KMS-11 (cell line): ENCODE results near the gene TENM3.

Experiments used
- H2AFZ ChIP-seq: fragments of 200-600 bp; sonication (generic); 2 replicates; pipeline ENCODE4 v1.6.1; 2016; ENCODE audit warnings: antibody characterized with exemption, mixed run types, low read depth
- H3K27ac ChIP-seq: fragments of 200-600 bp; sonication (generic); 2 replicates; pipeline ENCODE4 v1.6.1; 2016; ENCODE audit warnings: mild to moderate bottlenecking, mixed run types
- H3K27me3 ChIP-seq: fragments of 200-600 bp; sonication (generic); 2 replicates; pipeline ENCODE4 v1.6.1; 2017; ENCODE audit warnings: mild to moderate bottlenecking, low read depth, mixed run types, moderate library complexity; ENCODE audit not compliant: insufficient read depth
- H3K36me3 ChIP-seq: fragments of 200-600 bp; sonication (generic); 2 replicates; pipeline ENCODE4 v1.6.1; 2017; ENCODE audit warnings: mild to moderate bottlenecking, mixed run types; ENCODE audit not compliant: insufficient read depth
- H3K4me1 ChIP-seq: fragments of 200-600 bp; sonication (generic); 2 replicates; pipeline ENCODE4 v1.6.1; 2016; ENCODE audit warnings: mild to moderate bottlenecking, low read depth, mixed run types; ENCODE audit not compliant: poor library complexity, severe bottlenecking
- H3K4me2 ChIP-seq: fragments of 200-600 bp; sonication (generic); 2 replicates; pipeline ENCODE4 v1.7.0; 2016; ENCODE audit warnings: mild to moderate bottlenecking, mixed run types
- H3K4me3 ChIP-seq: fragments of 200-600 bp; sonication (generic); IDR thresholded peaks from 2 replicates; pipeline ENCODE4 v1.6.1; 2017; ENCODE audit warnings: low read depth, low read length, mixed read lengths; ENCODE audit not compliant: insufficient read depth
- H3K79me2 ChIP-seq: fragments of 200-600 bp; sonication (generic); 2 replicates; pipeline ENCODE4 v1.6.1; 2016; ENCODE audit warnings: low read depth, mixed run types; ENCODE audit not compliant: insufficient read depth
- H3K9ac ChIP-seq: fragments of 200-600 bp; sonication (generic); 2 replicates; pipeline ENCODE4 v1.6.1; 2016; ENCODE audit warnings: mild to moderate bottlenecking, mixed run types
- H4K20me1 ChIP-seq: fragments of 200-600 bp; sonication (generic); 2 replicates; pipeline ENCODE4 v1.6.1; 2016; ENCODE audit warnings: mild to moderate bottlenecking, mixed run types; ENCODE audit not compliant: insufficient read depth
- CTCF ChIP-seq: fragments of 200-600 bp; sonication (generic); conservative IDR thresholded peaks from 2 replicates; pipeline ENCODE4 v1.6.1; 2017; ENCODE audit warnings: low read depth, mild to moderate bottlenecking, antibody characterized with exemption, low read length, moderate library complexity, mixed read lengths

The TENM3 gene

DNA sequence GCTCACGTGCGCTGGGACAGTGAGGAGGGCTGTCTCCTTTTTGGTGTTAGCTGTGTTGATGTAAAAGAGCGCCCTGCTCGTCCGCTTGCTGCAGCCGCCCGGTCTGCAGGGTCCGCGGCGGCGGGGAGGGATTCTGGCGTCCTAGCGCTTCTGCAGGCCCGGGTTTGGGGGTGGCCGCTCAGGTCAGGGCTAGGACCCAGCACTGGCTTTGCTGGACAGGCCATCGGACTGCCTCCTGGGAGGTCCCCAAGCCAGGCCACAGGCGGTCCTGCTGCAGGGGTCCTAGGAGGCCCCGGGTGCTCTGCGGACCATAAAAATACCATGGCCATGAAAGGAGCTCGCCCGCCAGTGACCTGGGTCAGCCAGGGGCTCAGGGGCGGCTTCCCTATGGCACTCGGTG lies 365.3 kb downstream of the TENM3 start:
- Histone ChIP-seq H2AFZ (no peak overlapping the region), H3K4me3 (no peak overlapping the region), H3K4me1 (no peaks in the 10 kb centered on the region), H3K36me3 (no peaks in the 10 kb centered on the region), H3K4me2 (no peak overlapping the region), H3K9ac (no peak overlapping the region), H3K79me2 (no peaks in the 10 kb centered on the region), H3K27ac (no peak overlapping the region), H4K20me1 (no peaks in the 10 kb centered on the region), H3K27me3 (no peaks in the 10 kb centered on the region)
- no peak for TF ChIP-seq CTCF

DNA sequence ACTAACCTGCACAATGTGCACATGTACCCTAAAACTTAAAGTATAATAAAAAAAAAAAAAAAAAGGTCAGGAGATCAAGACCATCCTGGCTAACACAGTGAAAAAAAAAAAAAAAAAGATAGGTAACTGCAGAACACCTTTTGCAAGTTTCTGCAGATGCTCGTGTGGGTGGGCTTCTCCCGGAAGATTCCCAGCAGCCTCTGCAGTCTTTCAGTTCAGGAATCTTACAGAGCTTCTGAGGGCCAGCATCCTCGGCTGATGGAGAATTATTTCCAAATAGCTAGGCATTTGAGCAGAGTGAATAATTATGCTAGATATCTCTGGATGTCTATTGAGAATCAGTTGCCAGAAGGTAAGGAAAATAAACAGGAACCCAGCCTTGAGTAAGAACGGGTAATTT lies 373.3 kb downstream of the TENM3 start:
- no peak overlapping the region for H3K9ac ChIP-seq
- H3K4me3 ChIP-seq, result no peak overlapping the region
- H3K79me2 ChIP-seq, result no peaks in the 10 kb centered on the region
- H4K20me1 ChIP-seq, result no peaks in the 10 kb centered on the region
- no peaks in the 10 kb centered on the region for H3K27me3 ChIP-seq
- no peaks in the 10 kb centered on the region for H3K4me1 ChIP-seq
- TF ChIP-seq CTCF, result no peak
- H3K4me2 ChIP-seq, result no peak overlapping the region
- no peak overlapping the region for H2AFZ ChIP-seq
- H3K36me3 ChIP-seq, result no peaks in the 10 kb centered on the region
- H3K27ac ChIP-seq, result no peak overlapping the region

- Histone ChIP-seq H3K79me2 (no peaks in the 10 kb centered on the region), H3K4me2 (no peak overlapping the region), H4K20me1 (no peaks in the 10 kb centered on the region), H2AFZ (no peak overlapping the region), H3K9ac (no peak overlapping the region), H3K27ac (no peak overlapping the region), H3K36me3 (no peaks in the 10 kb centered on the region), H3K4me3 (no peak overlapping the region), H3K4me1 (no peaks in the 10 kb centered on the region), H3K27me3 (no peaks in the 10 kb centered on the region)
- TF ChIP-seq CTCF, result no peak
Observed at GRCh38 chr4:182619660-182620059, 376.5 kb downstream of the TENM3 start.

DNA sequence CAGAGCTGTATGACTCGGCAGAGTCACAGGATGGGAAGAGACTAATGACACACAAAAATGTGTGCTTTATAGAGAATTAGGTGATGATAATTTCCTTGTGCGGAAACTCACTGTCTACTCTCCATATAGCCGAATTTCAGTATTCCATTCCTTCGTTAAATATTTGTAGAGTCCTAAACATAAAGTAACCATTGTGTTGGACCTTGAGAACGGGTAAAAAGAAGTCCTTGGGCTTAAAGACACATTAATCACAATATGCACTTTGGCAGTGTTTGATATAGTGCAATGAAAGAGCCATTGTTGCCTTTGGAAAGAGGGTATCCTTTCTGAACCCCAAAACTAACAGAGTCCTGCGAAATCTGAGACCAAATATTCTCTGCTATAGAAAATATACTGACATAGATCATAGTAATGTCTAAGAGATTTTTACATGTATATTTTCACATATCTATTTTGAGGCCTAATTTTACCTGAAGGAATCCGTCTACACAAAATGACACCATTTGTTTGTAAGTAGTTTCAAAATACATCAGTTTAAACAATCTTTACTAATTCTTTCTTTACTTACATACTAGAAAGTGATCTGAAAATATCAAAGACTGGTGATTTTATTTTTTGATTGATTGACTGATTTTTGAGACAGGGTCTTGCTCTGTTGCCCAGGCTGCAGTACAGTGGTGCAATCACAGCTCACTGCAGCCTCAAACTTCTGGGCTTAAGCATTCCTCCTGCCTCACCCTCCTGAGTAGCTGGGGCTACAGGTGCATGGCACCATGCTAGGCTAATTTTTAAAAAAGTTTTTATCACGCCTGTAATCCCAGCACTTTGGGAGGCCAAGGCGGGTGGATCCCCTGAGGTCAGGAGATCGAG lies 377.1 kb downstream of the TENM3 start:
- Histone ChIP-seq H3K4me3 (no peak overlapping the region), H3K4me1 (no peaks in the 10 kb centered on the region), H3K4me2 (no peak overlapping the region), H3K27ac (no peak overlapping the region), H3K79me2 (no peaks in the 10 kb centered on the region), H2AFZ (no peak overlapping the region), H3K36me3 (no peaks in the 10 kb centered on the region), H4K20me1 (no peaks in the 10 kb centered on the region), H3K27me3 (no peaks in the 10 kb centered on the region), H3K9ac (no peak overlapping the region)
- TF ChIP-seq CTCF, result no peak
